Effector memory CD4-positive, alpha-beta T cell (primary cell): ENCODE data around the gene KRTAP5-7.

Source experiments
- DNase-seq, 3 donors: peaks; one replicate each; pipeline ENCODE4 v3.0.0-alpha.2; 2020
- H3K27ac ChIP-seq: 2 replicates; pipeline ENCODE4 v1.7.0; 2013; ENCODE audit warnings: mild to moderate bottlenecking, low read length, moderate library complexity; ENCODE audit not compliant: insufficient read depth, poor library complexity, severe bottlenecking
- H3K27me3 ChIP-seq: replicated peaks from 2 replicates; pipeline ENCODE4 v1.7.0; 2013; ENCODE audit warnings: mild to moderate bottlenecking, low read length; ENCODE audit not compliant: insufficient read depth, control insufficient read depth, poor library complexity, severe bottlenecking
- H3K36me3 ChIP-seq: 2 replicates; pipeline ENCODE4 v1.7.0; 2013; ENCODE audit warnings: mild to moderate bottlenecking, low read length, moderate library complexity; ENCODE audit not compliant: control insufficient read depth, insufficient read depth
- H3K4me1 ChIP-seq: 2 replicates; pipeline ENCODE4 v1.7.0; 2013; ENCODE audit warnings: low read length, mild to moderate bottlenecking; ENCODE audit not compliant: control insufficient read depth, insufficient read depth, poor library complexity, severe bottlenecking
- H3K4me3 ChIP-seq: 2 replicates; pipeline ENCODE4 v1.7.0; 2013; ENCODE audit warnings: low read length, low read depth, mild to moderate bottlenecking; ENCODE audit not compliant: insufficient read depth, poor library complexity, severe bottlenecking
- H3K9me3 ChIP-seq: 2 replicates; pipeline ENCODE4 v1.7.0; 2013; ENCODE audit warnings: mild to moderate bottlenecking, low read length, moderate library complexity; ENCODE audit not compliant: control insufficient read depth

KRTAP5-7 gene

DNA sequence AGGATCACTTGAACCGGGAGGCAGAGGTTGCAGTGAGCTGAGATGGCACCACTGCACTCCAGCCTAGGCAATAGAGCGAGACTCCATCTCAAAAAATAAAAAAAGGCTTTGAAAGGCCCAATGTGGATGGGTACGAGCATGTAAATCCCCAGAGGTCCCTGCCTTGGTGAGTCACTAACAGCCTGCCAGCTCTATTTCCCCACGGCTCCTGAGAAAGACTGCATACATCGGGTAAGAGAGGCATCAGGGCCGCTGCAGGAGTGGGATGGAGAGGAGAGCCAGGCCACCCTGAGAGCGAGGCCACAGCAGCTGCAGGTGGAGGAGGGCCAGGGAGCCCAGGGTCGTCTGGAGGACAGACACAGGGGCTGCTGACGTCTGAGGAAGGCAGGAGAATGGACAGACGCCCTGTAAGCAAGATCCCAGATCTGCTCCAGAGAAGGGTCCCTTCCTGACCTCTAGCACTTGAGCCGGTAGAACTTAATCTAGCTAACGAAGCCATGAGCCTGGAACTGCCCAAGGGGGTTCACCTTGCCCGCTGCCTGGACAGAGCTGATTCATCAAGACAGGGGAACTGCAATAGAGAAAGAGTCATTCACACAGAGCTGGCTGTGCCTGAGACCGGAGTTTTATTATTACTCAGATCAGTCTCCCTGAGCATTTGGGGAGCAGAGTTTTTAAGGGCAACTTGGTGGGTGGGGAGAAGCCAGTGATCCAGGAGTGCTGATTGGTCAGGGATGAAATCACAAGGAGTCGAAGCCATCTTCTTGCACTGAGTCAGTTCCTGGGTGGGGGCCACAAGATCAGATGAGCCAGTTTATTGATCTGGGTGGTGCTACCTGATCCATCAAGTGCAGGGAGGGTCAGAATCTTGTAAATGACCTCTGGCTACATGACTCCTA, 16.1 kb downstream of the KRTAP5-7 start:
- Histone ChIP-seq H3K4me3 (no peak overlapping the region), H3K4me1 (no peaks in the 10 kb centered on the region), H3K9me3 (no peaks in the 10 kb centered on the region), H3K27me3 (no peaks in the 10 kb centered on the region), H3K27ac (no peak overlapping the region), H3K36me3 (no peaks in the 10 kb centered on the region)
- no peak for DNase-seq

DNA sequence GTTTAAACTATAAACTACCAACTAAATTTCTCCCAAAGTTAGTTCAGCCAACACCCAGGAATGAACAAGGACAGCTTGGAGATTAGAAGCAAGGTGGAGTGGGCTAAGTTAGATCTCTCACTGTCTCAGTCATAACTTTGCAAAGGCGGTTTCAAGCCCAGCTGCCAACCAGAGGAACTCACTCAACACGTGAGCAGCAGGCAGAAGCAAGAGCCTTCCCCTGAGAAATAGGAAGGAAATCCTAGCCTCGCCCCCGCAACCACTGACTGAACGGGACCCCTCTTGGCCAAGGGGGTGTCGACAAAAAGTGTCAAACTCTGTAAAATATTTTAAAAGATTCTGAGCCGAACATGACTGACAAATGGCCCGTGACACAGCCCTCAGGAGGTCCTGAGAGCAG, 16.8 kb downstream of the KRTAP5-7 start:
- no peaks in the 10 kb centered on the region for H3K36me3 ChIP-seq
- no peaks in the 10 kb centered on the region for H3K27me3 ChIP-seq
- H3K4me3 ChIP-seq, result no peak overlapping the region
- H3K4me1 ChIP-seq, result no peaks in the 10 kb centered on the region
- no peak for DNase-seq
- H3K27ac ChIP-seq, result no peak overlapping the region
- no peaks in the 10 kb centered on the region for H3K9me3 ChIP-seq

DNA sequence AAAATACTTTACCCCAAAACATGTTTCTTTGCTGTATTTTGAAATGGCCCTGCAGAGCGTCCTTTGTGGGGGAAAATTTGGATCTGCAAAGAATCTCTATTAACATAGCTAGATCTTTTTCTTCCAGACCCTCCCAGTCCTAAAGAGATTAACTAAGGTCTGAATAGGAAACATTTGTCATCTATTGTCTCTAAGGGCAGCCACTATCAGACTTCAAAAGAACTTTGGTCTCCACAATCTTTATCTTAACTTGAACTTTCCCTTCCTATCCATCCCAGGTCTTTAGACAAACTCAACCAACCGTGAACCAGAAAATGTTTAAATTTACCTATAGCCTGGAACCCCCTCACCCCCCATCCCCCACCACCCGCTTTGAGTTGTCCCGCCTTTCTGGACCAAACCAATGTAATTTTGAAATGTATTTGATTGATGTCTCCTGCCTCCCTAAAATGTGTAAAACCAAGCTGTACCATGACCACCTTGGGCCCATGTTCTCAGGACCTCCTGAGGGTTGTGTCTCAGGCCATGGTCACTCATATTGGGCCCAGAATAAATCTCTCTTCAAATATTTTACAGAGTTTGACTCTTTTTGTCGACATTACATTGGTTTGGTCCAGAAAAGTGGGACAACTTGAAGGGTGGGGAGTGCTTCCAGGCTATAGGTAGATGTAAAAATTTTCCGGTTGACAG, 17.6 kb downstream of the KRTAP5-7 start:
- H3K27me3 ChIP-seq, result no peaks in the 10 kb centered on the region
- H3K36me3 ChIP-seq, result no peaks in the 10 kb centered on the region
- H3K4me3 ChIP-seq, result no peak overlapping the region
- H3K9me3 ChIP-seq, result no peaks in the 10 kb centered on the region
- H3K4me1 ChIP-seq, result no peaks in the 10 kb centered on the region
- H3K27ac ChIP-seq, result no peak overlapping the region
- no peak for DNase-seq

DNA sequence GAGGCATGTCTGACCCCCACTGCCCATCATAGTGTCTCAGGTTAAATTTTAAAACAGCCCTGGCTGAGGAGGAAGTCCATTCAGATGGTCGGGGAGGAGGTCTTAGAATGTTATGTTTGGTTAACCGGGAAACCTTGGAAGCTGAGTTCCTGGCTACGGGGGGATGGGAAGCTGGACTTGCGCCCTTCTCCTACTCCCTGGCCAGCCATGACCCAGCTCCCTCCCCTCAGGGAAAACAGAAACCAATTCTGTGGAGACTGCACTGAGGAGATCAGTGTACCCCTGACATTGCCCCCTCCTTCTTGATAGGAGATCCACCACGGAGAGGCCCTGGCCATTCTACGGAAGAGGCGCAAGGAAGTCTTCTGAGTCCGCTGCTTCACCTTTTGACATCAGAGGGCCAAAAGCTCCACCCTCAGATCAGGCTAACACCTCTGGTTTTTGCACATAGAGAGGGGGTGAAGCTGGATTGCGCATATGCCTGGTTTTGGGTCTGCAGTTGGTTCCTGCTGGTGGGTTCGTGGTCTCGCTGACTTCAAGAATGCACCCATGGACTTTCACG, 18.4 kb downstream of the KRTAP5-7 start:
- DNase-seq, result no peak
- Histone ChIP-seq H3K36me3 (no peaks in the 10 kb centered on the region), H3K27me3 (no peaks in the 10 kb centered on the region), H3K4me1 (no peaks in the 10 kb centered on the region), H3K9me3 (no peaks in the 10 kb centered on the region), H3K4me3 (no peak overlapping the region), H3K27ac (no peak overlapping the region)

DNA sequence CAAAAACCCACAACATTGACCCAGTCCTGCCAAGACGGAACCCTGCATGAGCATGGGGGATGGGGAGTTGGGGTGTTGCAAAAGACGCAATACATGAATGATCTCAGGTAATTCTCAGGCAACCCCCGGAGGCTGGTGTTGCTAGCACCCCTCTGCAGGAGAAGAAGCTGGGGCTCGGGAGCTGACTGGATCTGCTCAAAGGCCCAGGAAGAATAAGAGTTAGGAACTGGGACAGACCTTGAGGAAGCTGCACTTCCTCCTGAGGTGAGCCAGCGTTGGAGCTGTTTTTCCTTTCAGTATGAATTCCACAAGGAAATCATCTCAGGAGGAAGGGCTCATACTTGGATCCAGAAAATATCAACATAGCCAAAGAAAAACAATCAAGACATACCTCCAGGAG, 21.1 kb downstream of the KRTAP5-7 start, which contains the start of gene KRTAP5-9:
KRTAP5-9 (plus strand) TSS at position 301 of the 400 bp plus-strand sequence. CDS start 238 bp downstream, outside the sequence.
- Histone ChIP-seq H3K27ac (no peak within 1 kb of the TSS), H3K27me3 (no peaks in the 10 kb centered on the region), H3K4me1 (no peaks in the 10 kb centered on the region), H3K9me3 (no peaks in the 10 kb centered on the region), H3K4me3 (no peak within 1 kb of the TSS), H3K36me3 (no peaks in the 10 kb centered on the region)
- DNase-seq, result no peak

DNA sequence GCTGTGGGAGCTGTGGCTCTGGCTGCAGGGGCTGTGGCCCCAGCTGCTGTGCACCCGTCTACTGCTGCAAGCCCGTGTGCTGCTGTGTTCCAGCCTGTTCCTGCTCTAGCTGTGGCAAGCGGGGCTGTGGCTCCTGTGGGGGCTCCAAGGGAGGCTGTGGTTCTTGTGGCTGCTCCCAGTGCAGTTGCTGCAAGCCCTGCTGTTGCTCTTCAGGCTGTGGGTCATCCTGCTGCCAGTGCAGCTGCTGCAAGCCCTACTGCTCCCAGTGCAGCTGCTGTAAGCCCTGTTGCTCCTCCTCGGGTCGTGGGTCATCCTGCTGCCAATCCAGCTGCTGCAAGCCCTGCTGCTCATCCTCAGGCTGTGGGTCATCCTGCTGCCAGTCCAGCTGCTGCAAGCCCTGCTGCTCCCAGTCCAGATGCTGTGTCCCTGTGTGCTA, 21.7 kb downstream of the KRTAP5-7 start:
- Histone ChIP-seq H3K36me3 (no peaks in the 10 kb centered on the region), H3K4me3 (no peak overlapping the region), H3K27ac (no peak overlapping the region), H3K4me1 (no peaks in the 10 kb centered on the region), H3K27me3 (no peaks in the 10 kb centered on the region), H3K9me3 (no peaks in the 10 kb centered on the region)
- DNase-seq, result no peak

DNA sequence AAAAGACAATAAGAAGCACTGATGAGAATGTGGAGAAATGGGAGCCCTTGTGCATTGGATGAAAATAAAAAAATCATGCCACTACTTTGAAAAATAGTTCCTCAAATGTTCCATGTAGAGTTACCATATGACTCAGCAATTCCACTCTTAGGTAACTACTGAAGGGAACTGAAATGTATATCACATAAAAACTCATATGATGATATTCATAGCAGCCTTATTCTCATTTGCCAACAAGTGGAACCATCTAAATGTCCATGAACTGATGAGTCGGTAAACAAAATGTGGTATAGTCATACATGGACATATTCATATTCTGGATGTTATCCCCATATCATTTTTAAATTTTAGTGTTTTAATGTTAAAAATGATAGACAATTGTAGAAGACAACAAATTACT, 24.6 kb downstream of the KRTAP5-7 start:
- no peaks in the 10 kb centered on the region for H3K9me3 ChIP-seq
- H3K27ac ChIP-seq, result no peak overlapping the region
- H3K4me1 ChIP-seq, result no peaks in the 10 kb centered on the region
- H3K36me3 ChIP-seq, result no peaks in the 10 kb centered on the region
- no peak overlapping the region for H3K4me3 ChIP-seq
- DNase-seq, result no peak
- H3K27me3 ChIP-seq, result no peaks in the 10 kb centered on the region

DNA sequence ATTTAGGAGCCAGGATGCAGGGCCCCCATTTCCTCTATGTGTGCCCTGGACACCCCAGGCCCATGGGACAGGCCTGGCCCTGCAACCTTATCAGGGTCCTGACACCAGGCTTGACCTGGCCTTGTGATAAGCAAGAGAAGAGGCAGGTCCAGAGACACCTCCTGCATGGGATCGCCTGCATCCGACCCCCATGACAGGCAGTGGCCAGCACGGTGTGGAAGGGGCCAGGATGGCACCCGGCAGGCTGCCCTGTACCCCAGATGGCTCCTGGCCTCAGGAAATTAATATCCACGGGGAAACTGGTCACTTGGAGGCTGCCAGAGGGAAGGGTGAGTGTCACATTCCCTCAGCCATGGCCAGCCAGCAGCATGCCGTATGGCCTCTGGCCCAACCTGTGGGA, 27.9 kb downstream of the KRTAP5-7 start:
- Histone ChIP-seq H3K27ac (no peak overlapping the region), H3K4me3 (no peak overlapping the region), H3K9me3 (no peaks in the 10 kb centered on the region), H3K4me1 (no peaks in the 10 kb centered on the region), H3K27me3 (no peaks in the 10 kb centered on the region), H3K36me3 (no peaks in the 10 kb centered on the region)
- DNase-seq, result no peak

DNA sequence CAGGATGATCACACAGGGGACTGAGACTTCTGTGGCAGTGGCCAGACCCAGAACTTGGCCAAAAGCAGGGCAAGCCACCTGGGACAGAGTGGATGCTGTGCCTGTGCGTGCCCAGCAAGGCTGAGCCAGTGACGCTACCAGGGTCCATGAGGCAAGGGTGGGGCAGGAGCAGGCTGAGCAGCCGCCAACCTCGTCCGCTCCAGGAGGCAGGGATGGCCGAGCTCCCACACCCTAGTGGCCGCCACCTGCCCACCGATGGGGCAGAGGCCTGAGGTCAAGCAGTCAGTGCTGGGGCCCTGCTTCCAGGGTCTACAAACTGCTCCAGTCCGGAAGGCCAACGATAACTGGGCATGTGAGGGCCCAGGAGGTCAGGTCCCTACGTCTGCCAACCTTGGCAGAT, 28.4 kb downstream of the KRTAP5-7 start:
- no peak overlapping the region for H3K4me3 ChIP-seq
- no peaks in the 10 kb centered on the region for H3K9me3 ChIP-seq
- no peak overlapping the region for H3K27ac ChIP-seq
- no peaks in the 10 kb centered on the region for H3K4me1 ChIP-seq
- DNase-seq, result no peak
- no peaks in the 10 kb centered on the region for H3K36me3 ChIP-seq
- no peaks in the 10 kb centered on the region for H3K27me3 ChIP-seq

DNA sequence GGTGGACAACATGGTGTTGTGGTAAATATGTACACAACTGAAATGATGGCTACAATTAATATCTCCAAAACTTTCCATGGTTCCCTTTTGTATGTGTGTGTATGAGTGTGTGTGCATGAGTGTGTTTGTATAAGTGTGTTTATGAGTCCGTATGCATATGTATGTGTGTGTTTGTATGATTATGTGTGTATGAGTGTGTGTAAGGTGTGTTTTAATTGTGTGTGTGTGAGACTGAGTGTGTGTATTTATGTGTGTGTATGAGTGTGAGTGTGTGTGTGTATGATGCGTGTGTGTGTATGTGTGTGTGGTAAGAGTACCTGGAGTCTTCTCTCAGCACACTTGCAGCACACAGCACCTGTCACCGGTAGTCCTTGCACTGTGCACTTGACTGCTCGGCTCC, 29.0 kb downstream of the KRTAP5-7 start:
- no peak for DNase-seq
- Histone ChIP-seq H3K27me3 (no peaks in the 10 kb centered on the region), H3K4me1 (no peaks in the 10 kb centered on the region), H3K36me3 (no peaks in the 10 kb centered on the region), H3K27ac (no peak overlapping the region), H3K9me3 (no peaks in the 10 kb centered on the region), H3K4me3 (no peak overlapping the region)
